Measurements from ENCODE around the gene MAPK7.

DNA sequence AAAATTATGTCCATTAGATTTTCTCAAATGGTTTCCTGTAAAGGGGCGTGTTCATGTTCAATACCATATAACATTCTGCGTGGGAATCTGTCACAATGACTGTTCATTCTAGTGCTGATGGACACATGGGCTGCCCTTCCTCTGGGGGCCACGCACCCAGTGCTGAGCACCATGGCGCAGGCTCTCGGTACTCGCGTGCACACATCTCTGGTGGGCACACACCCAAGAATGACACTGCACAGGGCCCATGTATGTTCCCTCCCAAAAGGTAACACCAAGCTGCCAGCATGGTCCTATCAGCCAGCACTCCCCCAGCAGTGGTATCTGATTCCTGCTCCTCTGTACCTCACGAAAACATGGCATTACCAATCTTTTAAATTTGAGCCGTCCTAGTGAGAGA, 29.5 kb upstream of the MAPK7 start:
- no peak for TF ChIP-seq RAD21 (IDR thresholded peaks at IDR 0.05; ENCODE audit: low read length)
- no peak for TF ChIP-seq CTCF (conservative IDR thresholded peaks at IDR 0.05; ENCODE audit: low read depth, low read length)

All from IMR-90 (cell line).